Fibroblast of mammary gland (primary cell): Measurements from ENCODE around the gene FRMD3.
A peak's percentile ranks its signal among the peaks of the same experiment; 100 is the strongest.

Source experiments
- DNase-seq: peaks from one replicate; pipeline ENCODE4 v3.0.0-alpha.2; 2010; ENCODE audit warnings: low read depth
- H3K4me3 ChIP-seq: 2 replicates; pipeline ENCODE4 v1.5.1; 2011; ENCODE audit warnings: low read depth, mild to moderate bottlenecking, low read length, moderate library complexity; ENCODE audit not compliant: control insufficient read depth
- CTCF ChIP-seq: conservative IDR thresholded peaks from 2 replicates; pipeline ENCODE4 v1.5.1; 2011; ENCODE audit warnings: low read depth, low read length, inconsistent platforms; ENCODE audit not compliant: control insufficient read depth, insufficient read depth

The FRMD3 gene

DNA sequence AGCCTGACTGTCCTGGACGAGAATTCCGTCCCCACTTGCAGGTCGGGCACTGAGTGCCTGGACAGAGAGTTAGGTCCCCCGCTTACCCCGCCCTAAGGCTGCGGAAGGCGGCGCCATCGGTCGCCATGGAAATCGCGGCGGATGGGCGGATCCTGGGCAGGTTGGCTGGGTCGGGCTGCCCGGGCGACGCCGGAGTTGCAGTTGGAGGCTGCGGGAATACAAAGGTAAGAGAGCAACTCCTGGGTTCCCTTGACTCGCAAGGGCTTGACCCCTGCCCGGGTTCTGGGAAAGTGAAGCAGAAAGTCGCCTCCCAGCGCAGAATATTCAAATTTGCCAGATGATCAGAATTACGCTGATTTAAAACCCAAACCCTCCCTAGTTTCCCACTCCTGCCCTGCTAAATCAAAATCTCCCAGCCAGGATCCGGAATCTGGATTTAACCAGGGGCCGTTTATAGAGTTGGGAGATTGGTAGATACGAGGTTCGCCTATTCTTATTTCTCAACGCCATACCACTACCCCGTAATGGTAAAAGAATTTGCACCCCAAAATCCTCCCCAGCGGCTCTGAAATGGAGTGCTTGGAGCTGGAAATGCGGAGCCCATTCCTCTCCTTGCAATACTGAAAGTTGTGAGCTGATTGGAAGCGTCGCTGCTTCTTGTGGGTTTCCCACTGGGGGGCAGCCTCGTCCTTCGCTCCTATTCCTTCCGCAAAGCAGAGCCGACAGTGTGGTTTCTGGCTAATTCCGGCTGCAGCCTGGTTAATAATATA lies 318.9 kb downstream of the FRMD3 start:
- peak; percentile 78 for DNase-seq
- peak; percentile 81 for TF ChIP-seq CTCF

GRCh38 chr9:83218411-83219090 lies 319.6 kb downstream of the FRMD3 start:
- TF ChIP-seq CTCF = no peak
- no peak overlapping the region for H3K4me3 ChIP-seq
- no peak for DNase-seq

More for the DNA sequence above, 318.9 kb downstream of the FRMD3 start:
- peak overlapping the region; percentile 68 for H3K4me3 ChIP-seq

DNA sequence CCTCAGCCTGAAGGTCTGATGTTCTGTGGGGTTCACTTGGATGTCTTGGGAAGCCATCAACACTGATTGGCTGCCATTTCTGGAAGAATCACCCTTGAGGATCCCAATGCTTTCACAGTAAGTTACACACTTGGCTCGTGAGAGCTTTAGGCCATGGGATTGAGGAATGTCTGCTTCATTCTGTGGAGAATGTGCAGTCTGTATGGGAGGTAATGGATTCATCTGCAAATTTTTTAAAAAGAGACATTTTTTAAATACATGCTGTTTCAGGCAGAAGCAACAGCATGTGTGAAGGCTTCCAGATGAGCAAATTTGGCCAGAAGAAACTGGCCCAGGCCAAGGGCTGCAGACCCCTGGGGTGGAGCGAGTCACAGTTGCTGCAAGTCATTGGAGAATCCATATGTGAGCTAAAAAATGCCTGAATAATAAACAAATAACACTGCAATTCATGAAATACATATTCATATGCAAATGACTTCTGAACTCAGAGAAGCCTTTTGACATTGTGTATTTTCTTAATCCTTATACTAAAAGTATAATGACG lies 328.9 kb downstream of the FRMD3 start:
- no peak overlapping the region for H3K4me3 ChIP-seq
- TF ChIP-seq CTCF = no peak
- DNase-seq = no peak

- TF ChIP-seq CTCF = no peak
- DNase-seq = no peak
Measured at GRCh38 chr9:83208065-83208850, 329.9 kb downstream of the FRMD3 start.

DNA sequence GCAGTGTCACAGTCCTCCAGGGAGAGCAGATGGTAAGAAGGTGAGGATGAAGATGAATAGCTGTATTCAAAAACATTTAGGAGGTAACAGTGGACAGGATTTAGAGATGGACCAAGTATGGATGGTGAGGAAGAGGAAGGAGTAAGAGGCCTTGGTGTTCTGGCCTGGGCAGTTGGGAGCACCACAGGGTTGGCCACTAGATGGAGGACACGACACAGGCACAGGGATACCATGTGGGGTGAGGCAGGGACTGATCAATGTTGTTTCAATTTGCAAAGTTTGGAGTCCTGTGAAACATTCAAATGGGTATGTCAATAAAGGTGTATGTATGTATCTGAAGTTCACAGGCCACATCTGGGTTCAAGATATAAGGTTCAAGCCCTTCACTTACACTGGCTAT lies 334.2 kb downstream of the FRMD3 start:
- H3K4me3 ChIP-seq = no peak overlapping the region
- no peak for TF ChIP-seq CTCF
- no peak for DNase-seq

More at GRCh38 chr9:83208065-83208850, 329.9 kb downstream of the FRMD3 start:
- no peak overlapping the region for H3K4me3 ChIP-seq

- DNase-seq = no peak
- no peak for TF ChIP-seq CTCF
- no peak overlapping the region for H3K4me3 ChIP-seq
Measured at GRCh38 chr9:83200531-83200930, 337.7 kb downstream of the FRMD3 start.
